ENCODE results near the gene MAD1L1. TPM values are rescaled to one million over a fixed set of nuclear protein-coding genes. Genes with fewer than 3 reads are reported as not detected.

MAD1L1 gene
- total and polyA plus RNA-seq, 7 donors = 11.7 to 17.5 (median 15.6) TPM

- intact Hi-C loops (cut with DNase I) = no loop called here
- H3K9me3 ChIP-seq = no peaks in the 10 kb centered on the region
- no peak overlapping the region for H3K4me3 ChIP-seq
- no peak for ATAC-seq
- no peak for TF ChIP-seq CTCF (IDR thresholded peaks at IDR 0.05)
- H3K27me3 ChIP-seq (ENCODE audit: insufficient read depth in 3 of 3, low read length in 2 of 3) = no peaks in the 10 kb centered on the region
- H3K4me1 ChIP-seq = no peaks in the 10 kb centered on the region
- no peak for DNase-seq
- no peaks in the 10 kb centered on the region for H3K36me3 ChIP-seq (ENCODE audit: insufficient read depth in 1 of 2, low read depth in 1 of 2)
- WGBS, 3 donors = 92 to 95% (median 94%) methylated on average over 8 of the region's 8 CpGs
- H3K27ac ChIP-seq = no peak overlapping the region
Observed at GRCh38 chr7:2185715-2186114, 47.0 kb downstream of the MAD1L1 start.

- no peaks in the 10 kb centered on the region for H3K4me1 ChIP-seq
- ATAC-seq (no peak), DNase-seq (no peak)
- no peaks in the 10 kb centered on the region for H3K36me3 ChIP-seq (ENCODE audit: insufficient read depth in 1 of 2, low read depth in 1 of 2)
- H3K9me3 ChIP-seq = no peaks in the 10 kb centered on the region
- TF ChIP-seq CTCF (IDR thresholded peaks at IDR 0.05) = no peak
- intact Hi-C loops (cut with DNase I) = no loop called here
- no peak overlapping the region for H3K27ac ChIP-seq
- 97 to 98% (median 97%) methylated on average over 10 of the region's 10 CpGs for WGBS, 3 donors
- no peaks in the 10 kb centered on the region for H3K27me3 ChIP-seq (ENCODE audit: insufficient read depth in 3 of 3, low read length in 2 of 3)
- no peak overlapping the region for H3K4me3 ChIP-seq
Observed at GRCh38 chr7:2182461-2182860, 50.3 kb downstream of the MAD1L1 start.

GRCh38 chr7:2181077-2181854 lies 51.5 kb downstream of the MAD1L1 start:
- intact Hi-C loops (cut with DNase I) = no loop called here
- Histone ChIP-seq H3K4me1 (peaks cover 2% of the 10 kb centered on the region), H3K27ac (no peak overlapping the region), H3K27me3 (ENCODE audit: insufficient read depth in 3 of 3, low read length in 2 of 3) (no peaks in the 10 kb centered on the region), H3K4me3 (no peak overlapping the region), H3K36me3 (ENCODE audit: insufficient read depth in 1 of 2, low read depth in 1 of 2) (no peaks in the 10 kb centered on the region), H3K9me3 (no peaks in the 10 kb centered on the region)
- TF ChIP-seq CTCF (IDR thresholded peaks at IDR 0.05) = no peak
- no peak for DNase-seq
- no peak for ATAC-seq
- 72 to 84% (median 73%) methylated on average over 13 of the region's 13 CpGs for WGBS, 3 donors

DNA sequence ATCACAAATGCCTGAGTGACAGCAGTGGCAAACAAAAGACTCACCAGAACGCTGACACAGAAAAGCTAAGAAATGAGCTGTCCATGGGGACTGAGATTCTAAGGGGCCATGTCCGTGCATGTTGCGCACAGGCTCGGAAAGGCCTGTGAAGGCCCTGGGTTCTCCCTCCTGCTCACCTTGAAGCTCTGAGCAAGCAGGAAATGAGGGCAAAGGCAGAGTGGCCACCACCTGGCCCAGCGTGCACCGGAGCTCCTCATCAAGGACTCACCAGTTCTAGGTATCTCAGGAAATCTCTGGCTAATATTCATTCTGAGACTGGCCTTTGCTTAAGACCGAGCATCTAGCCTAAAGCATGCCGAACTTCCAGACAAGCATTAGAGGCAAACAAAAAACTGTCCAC lies 52.7 kb downstream of the MAD1L1 start:
- Histone ChIP-seq H3K4me1 (peaks cover 14% of the 10 kb centered on the region), H3K4me3 (no peak overlapping the region), H3K36me3 (ENCODE audit: insufficient read depth in 1 of 2, low read depth in 1 of 2) (no peaks in the 10 kb centered on the region), H3K9me3 (no peaks in the 10 kb centered on the region), H3K27ac (no peak overlapping the region), H3K27me3 (ENCODE audit: insufficient read depth in 3 of 3, low read length in 2 of 3) (no peaks in the 10 kb centered on the region)
- TF ChIP-seq CTCF (IDR thresholded peaks at IDR 0.05) = no peak
- no peak for ATAC-seq
- intact Hi-C loops (cut with DNase I) = no loop called here
- 92 to 95% (median 95%) methylated on average over 8 of the region's 8 CpGs for WGBS, 3 donors
- DNase-seq = no peak

DNA sequence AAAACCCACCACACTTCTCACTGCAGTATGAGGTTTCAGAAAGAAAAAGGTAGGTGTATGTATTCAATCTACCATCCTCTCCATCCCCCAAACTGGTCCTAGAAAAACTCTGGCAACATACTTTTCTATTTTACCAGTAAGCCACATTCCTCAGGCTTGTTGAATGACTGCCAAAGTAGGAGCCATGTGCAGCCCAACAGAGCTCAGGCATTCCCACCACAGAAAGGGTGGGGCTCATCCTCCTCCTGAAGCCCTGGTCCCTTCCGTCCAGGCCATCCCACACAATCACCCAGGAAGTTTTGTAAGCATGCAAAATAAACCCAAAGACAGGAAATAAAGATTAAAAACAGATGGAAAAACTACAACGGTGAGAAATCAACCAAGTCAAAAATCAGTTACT lies 57.2 kb downstream of the MAD1L1 start:
- no peak for DNase-seq
- no peak overlapping the region for H3K4me3 ChIP-seq
- intact Hi-C loops (cut with DNase I) = no loop called here
- TF ChIP-seq CTCF (IDR thresholded peaks at IDR 0.05) = no peak
- peaks cover 47% of the 10 kb centered on the region for H3K4me1 ChIP-seq
- peak overlapping the region; percentile 76 for H3K27ac ChIP-seq
- no peaks in the 10 kb centered on the region for H3K9me3 ChIP-seq
- ATAC-seq = peak; percentile 72 to 78 (median 78)
- no peaks in the 10 kb centered on the region for H3K36me3 ChIP-seq (ENCODE audit: insufficient read depth in 1 of 2, low read depth in 1 of 2)
- 9 to 12% (median 10%) methylated on average over 2 of the region's 2 CpGs for WGBS, 3 donors
- H3K27me3 ChIP-seq (ENCODE audit: insufficient read depth in 3 of 3, low read length in 2 of 3) = no peaks in the 10 kb centered on the region
